ENCODE measurements around the gene NAA50.

DNA sequence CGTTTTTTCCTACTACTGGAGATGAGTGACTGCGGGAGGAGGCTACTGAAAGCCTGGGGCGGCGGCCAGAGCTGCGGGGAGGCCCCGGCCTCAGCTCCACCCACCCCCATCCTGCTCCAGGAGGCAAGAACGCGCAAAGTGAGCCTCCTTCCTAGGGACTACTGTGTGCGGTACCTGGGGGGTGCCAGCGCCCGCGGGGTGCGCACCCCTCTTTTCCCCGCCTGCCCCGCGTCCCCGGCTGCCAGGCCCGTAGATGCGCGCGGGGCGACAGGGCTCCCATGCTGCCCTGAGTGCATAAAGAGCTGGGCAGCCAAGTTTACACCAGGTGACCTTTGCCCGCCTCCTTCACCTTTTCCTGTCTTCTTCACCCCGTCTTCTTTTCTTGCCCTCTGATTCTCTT lies 47.1 kb downstream of the NAA50 start:
- no peak for TF ChIP-seq POLR2A (IDR thresholded peaks at IDR 0.05; ENCODE audit: low read depth, low read length)
- TF ChIP-seq TAF1 (IDR thresholded peaks at IDR 0.05; ENCODE audit: borderline replicate concordance, low read depth, low read length): no peak
- no peak for TF ChIP-seq POLR2AphosphoS5 (IDR thresholded peaks at IDR 0.05; ENCODE audit: low read depth, low read length)
